ENCODE data around the gene PTPRE.

The PTPRE gene

DNA sequence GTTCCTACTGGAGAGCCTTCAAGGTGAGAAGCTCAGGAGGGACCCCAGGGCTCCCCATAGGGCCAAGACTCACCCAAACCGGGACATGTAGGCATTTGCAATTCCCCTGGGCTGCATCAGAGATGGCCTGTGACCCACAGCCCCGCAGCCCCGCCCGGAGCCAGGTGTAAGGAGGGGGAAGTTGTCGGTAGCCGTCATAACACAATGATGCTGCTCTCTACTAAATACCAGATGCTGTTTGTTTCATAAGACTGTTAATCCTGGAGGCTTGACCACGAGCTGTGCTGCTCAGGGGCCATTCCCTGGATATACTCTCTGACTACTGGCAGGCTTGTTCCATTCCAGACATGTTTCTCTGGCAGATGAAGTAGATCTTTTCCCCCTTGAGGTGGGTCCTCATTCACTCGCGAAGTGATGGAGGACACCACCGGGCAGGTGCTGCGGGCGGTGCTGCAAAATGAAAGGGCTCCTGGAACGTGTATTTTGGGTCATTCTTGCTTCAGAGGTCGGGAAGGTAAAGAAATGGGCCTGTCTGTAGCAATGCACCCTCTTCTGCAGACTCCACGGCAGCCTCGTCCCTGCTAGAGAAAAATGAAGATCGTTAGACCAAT lies 158.2 kb downstream of the PTPRE start:
- peak overlapping the region; percentile 33 for H3K4me3 ChIP-seq (ENCODE audit: low read depth, low read length)
- DNase-seq (ENCODE audit: low read depth): no peak
- TF ChIP-seq CTCF (IDR thresholded peaks at IDR 0.05; ENCODE audit: low read depth, low read length): no peak
- TF ChIP-seq MAX (IDR thresholded peaks at IDR 0.05; ENCODE audit: low read depth, low read length): no peak
- no peak; the same call in 1 of the 2 replicates for TF ChIP-seq MYC (IDR thresholded peaks at IDR 0.05; ENCODE audit: low read depth, low read length)
- TF ChIP-seq POLR2A (IDR thresholded peaks at IDR 0.05; ENCODE audit: extremely low read depth, insufficient read length): no peak

GRCh38 chr10:128065881-128066534 lies 159.1 kb downstream of the PTPRE start:
- DNase-seq (ENCODE audit: low read depth): no peak
- TF ChIP-seq CTCF (IDR thresholded peaks at IDR 0.05; ENCODE audit: low read depth, low read length): no peak
- no peak for TF ChIP-seq MAX (IDR thresholded peaks at IDR 0.05; ENCODE audit: low read depth, low read length)
- no peak for TF ChIP-seq MYC (IDR thresholded peaks at IDR 0.05; ENCODE audit: low read depth, low read length)
- no peak for TF ChIP-seq POLR2A (IDR thresholded peaks at IDR 0.05; ENCODE audit: extremely low read depth, insufficient read length)
- no peak overlapping the region for H3K4me3 ChIP-seq (ENCODE audit: low read depth, low read length)

DNA sequence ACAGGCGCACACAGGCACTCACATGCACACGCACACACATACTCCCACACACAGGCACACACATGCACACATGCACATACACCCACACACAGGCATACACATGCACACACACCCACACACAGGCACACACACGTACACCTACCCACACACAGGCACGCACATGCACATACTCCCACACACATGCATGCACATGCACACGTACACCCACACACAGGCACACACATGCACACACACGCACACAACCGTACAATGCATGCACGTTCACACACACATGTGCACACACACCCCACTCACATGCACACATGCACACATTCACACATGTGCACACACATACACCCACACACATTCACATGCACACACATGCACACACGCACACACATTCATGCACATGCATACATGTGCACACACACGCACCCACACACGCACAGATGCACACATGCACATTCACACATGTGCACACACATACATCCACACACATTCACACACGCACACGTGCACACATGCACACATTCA lies 160.0 kb downstream of the PTPRE start:
- TF ChIP-seq POLR2A (IDR thresholded peaks at IDR 0.05; ENCODE audit: extremely low read depth, insufficient read length) (no peak), CTCF (IDR thresholded peaks at IDR 0.05; ENCODE audit: low read depth, low read length) (no peak), MAX (IDR thresholded peaks at IDR 0.05; ENCODE audit: low read depth, low read length) (peak; percentile 76), MYC (IDR thresholded peaks at IDR 0.05; ENCODE audit: low read depth, low read length) (no peak)
- DNase-seq (ENCODE audit: low read depth): no peak
- H3K4me3 ChIP-seq (ENCODE audit: low read depth, low read length): no peak overlapping the region

GRCh38 chr10:128067691-128068397 lies 160.9 kb downstream of the PTPRE start:
- no peak for DNase-seq (ENCODE audit: low read depth)

More at GRCh38 chr10:128067691-128068397, 160.9 kb downstream of the PTPRE start:
- TF ChIP-seq MYC (IDR thresholded peaks at IDR 0.05; ENCODE audit: low read depth, low read length) (no peak), MAX (IDR thresholded peaks at IDR 0.05; ENCODE audit: low read depth, low read length) (no peak), POLR2A (IDR thresholded peaks at IDR 0.05; ENCODE audit: extremely low read depth, insufficient read length) (no peak), CTCF (IDR thresholded peaks at IDR 0.05; ENCODE audit: low read depth, low read length) (no peak)
- H3K4me3 ChIP-seq (ENCODE audit: low read depth, low read length): no peak overlapping the region
